GM18499 (cell line): Measurements from ENCODE around the gene BAIAP2L1.

ENCODE experiments used
- ATAC-seq: cut with Tn5 transposase; IDR thresholded peaks from one replicate; pipeline ENCODE4 v1.9.1; 2021; ENCODE audit warnings: moderate number of reproducible peaks; ENCODE audit not compliant: insufficient read depth, unreplicated experiment

Gene BAIAP2L1

DNA sequence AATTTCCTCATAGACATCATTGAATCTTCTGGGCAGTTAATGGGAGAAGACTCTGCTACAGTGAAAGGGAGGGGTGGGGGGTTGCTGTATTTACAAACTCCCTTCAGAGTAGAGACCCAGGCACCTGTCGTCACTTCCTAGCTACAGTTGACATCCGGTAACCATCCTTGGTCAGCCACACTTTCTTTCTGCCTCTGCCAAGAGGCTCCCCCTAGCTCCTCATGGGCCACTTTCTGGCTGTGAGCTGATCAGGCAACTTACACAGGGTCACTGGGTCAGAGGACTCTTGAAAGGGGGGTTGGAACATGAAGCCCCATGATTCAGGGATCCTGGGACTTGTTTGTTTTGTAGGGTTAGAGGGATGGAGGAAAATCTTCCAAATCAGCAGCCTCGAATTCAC lies 150.1 kb downstream of the BAIAP2L1 start:
- ATAC-seq, result no peak

DNA sequence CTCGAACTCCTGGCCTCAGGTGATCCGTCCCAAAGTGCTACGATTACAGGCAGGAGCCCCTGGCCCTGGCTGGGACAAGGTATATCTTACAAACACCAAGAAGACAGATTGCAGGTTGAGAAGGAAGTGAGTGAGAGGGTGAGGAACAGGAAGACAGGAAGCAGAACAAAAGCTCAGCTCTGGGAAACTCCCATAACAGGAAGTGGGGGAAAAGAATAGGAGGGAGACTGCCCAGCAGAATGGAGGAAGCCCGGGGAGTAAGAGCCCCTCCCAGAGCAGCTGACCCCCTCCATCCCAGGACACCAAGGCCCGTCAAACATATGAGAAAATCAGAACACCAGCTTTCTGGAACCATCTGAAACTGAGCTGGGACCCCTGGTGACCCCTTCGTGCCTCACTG lies 151.8 kb downstream of the BAIAP2L1 start:
- ATAC-seq, result no peak

GRCh38 chr7:98248156-98248555 lies 152.7 kb downstream of the BAIAP2L1 start:
- ATAC-seq, result no peak

GRCh38 chr7:98244871-98245270 lies 156.0 kb downstream of the BAIAP2L1 start:
- no peak for ATAC-seq

DNA sequence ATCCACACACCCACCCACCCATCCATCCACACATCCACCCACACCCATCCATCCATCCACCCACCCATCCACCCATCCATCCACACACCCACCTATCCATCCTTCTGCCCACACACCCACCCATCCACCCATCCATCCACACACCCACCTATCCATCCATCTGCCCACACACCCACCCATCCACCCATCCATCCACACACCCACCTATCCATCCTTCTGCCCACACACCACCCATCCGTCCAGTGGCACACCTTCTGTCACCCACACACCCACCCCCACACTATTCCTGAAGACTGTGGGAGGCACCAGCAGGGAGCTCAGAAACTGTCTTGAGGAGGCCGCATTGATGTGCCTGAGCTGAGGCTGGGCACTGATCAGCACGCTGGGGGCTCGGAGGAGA lies 158.0 kb downstream of the BAIAP2L1 start:
- ATAC-seq, result no peak

DNA sequence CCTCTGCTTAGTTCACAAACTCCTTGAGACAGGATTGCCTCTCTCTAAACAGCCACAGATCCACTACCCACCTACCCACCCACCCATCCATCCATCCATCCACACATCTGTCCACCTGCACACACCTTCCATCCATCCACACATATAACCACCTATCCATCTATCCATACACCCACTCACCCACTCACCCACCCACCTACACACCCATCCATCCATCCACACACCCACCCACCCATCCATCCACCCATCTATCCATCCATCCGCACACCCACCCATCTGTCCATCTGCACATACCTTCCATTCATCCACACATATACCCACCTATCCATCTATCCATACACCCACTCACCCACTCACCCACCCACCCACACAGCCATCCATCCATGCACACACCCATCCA lies 158.5 kb downstream of the BAIAP2L1 start:
- no peak for ATAC-seq

- ATAC-seq, result no peak
Observed at GRCh38 chr7:98241674-98242241, 159.1 kb downstream of the BAIAP2L1 start.
